Measurements from ENCODE around the gene OR2W3.

OR2W3 gene

DNA sequence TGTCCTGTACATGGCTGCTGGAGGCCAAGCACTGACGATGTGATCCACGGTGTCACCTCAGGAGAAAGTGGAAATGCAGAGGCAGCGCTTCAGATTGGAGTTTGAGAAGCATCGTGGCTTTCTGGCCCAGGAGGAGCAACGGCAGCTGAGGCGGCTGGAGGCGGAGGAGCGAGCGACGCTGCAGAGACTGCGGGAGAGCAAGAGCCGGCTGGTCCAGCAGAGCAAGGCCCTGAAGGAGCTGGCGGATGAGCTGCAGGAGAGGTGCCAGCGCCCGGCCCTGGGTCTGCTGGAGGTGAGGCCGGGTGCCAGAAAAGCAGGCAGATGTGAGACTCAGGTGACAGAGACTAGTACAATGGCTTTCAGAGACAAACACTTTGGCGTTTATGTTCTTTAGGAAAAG is 30.7 kb upstream of the OR2W3 start:
- Histone ChIP-seq H3K9ac (ENCODE audit: low read length) (no peak overlapping the region), H3K9me2 (replicated peaks; ENCODE audit: insufficient read depth, low read length) (no peaks in the 10 kb centered on the region), H3K36me3 (replicated peaks; ENCODE audit: insufficient read depth, low read length) (no peaks in the 10 kb centered on the region), H3K27me3 (replicated peaks; ENCODE audit: insufficient read depth, low read length) (no peaks in the 10 kb centered on the region), H3K79me2 (ENCODE audit: low read length) (no peaks in the 10 kb centered on the region), H3K9me3 (replicated peaks; ENCODE audit: insufficient read depth, low read length) (no peaks in the 10 kb centered on the region), H3F3A (ENCODE audit: insufficient read depth, low read length) (no peaks in the 10 kb centered on the region), H3K4me2 (ENCODE audit: low read depth, low read length) (no peak overlapping the region), H4K20me1 (ENCODE audit: insufficient read depth, low read length) (no peaks in the 10 kb centered on the region), H3K4me3 (ENCODE audit: low read length) (no peak overlapping the region), H3K27ac (ENCODE audit: low read length) (no peak overlapping the region), H3K4me1 (ENCODE audit: low read length) (no peaks in the 10 kb centered on the region), H2AFZ (ENCODE audit: low read length) (no peak overlapping the region)
- no peak for DNase-seq
- TF ChIP-seq, protein P1, sequence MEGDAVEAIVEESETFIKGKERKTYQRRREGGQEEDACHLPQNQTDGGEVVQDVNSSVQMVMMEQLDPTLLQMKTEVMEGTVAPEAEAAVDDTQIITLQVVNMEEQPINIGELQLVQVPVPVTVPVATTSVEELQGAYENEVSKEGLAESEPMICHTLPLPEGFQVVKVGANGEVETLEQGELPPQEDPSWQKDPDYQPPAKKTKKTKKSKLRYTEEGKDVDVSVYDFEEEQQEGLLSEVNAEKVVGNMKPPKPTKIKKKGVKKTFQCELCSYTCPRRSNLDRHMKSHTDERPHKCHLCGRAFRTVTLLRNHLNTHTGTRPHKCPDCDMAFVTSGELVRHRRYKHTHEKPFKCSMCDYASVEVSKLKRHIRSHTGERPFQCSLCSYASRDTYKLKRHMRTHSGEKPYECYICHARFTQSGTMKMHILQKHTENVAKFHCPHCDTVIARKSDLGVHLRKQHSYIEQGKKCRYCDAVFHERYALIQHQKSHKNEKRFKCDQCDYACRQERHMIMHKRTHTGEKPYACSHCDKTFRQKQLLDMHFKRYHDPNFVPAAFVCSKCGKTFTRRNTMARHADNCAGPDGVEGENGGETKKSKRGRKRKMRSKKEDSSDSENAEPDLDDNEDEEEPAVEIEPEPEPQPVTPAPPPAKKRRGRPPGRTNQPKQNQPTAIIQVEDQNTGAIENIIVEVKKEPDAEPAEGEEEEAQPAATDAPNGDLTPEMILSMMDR (IDR thresholded peaks at IDR 0.05; ENCODE audit: low read length), result no peak
- TF ChIP-seq EZH2 (optimal IDR thresholded peaks at IDR 0.05; ENCODE audit: low read depth, low read length), result no peak
- no peak for TF ChIP-seq EZH2phosphoT487 (IDR thresholded peaks at IDR 0.05; ENCODE audit: low read length)

DNA sequence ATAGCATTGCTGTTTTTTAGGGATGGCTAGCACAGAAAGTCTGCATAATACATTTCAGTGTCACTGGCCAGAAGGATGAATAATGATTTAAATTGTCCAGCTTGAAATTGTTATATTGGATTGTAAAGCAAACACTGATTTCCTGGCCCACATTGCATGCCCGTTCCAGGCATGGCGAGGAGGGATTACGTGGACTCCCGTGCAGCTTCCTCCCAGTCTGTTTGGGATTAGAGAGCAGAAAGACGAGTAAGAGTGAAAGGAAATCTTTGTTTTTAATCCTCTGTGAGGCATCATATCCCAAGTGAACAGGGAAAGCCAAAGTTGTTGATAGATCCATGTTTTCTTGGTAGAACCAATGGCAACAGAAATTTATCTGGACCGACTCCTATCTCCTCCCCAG is 30.0 kb upstream of the OR2W3 start:
- Histone ChIP-seq H3K4me3 (ENCODE audit: low read length) (no peak overlapping the region), H3F3A (ENCODE audit: insufficient read depth, low read length) (no peaks in the 10 kb centered on the region), H2AFZ (ENCODE audit: low read length) (no peak overlapping the region), H3K27ac (ENCODE audit: low read length) (no peak overlapping the region), H3K9me2 (replicated peaks; ENCODE audit: insufficient read depth, low read length) (no peaks in the 10 kb centered on the region), H3K4me1 (ENCODE audit: low read length) (no peaks in the 10 kb centered on the region), H3K4me2 (ENCODE audit: low read depth, low read length) (no peak overlapping the region), H4K20me1 (ENCODE audit: insufficient read depth, low read length) (no peaks in the 10 kb centered on the region), H3K9me3 (replicated peaks; ENCODE audit: insufficient read depth, low read length) (no peaks in the 10 kb centered on the region), H3K79me2 (ENCODE audit: low read length) (no peaks in the 10 kb centered on the region), H3K9ac (ENCODE audit: low read length) (no peak overlapping the region), H3K27me3 (replicated peaks; ENCODE audit: insufficient read depth, low read length) (no peaks in the 10 kb centered on the region), H3K36me3 (replicated peaks; ENCODE audit: insufficient read depth, low read length) (no peaks in the 10 kb centered on the region)
- TF ChIP-seq EZH2phosphoT487 (IDR thresholded peaks at IDR 0.05; ENCODE audit: low read length), result no peak
- TF ChIP-seq, protein P1 (IDR thresholded peaks at IDR 0.05; ENCODE audit: low read length), result no peak
- TF ChIP-seq EZH2 (optimal IDR thresholded peaks at IDR 0.05; ENCODE audit: low read depth, low read length), result no peak
- DNase-seq, result no peak

GRCh38 chr1:247883346-247883745 is 12.0 kb upstream of the OR2W3 start:
- Histone ChIP-seq H3F3A (ENCODE audit: insufficient read depth, low read length) (no peaks in the 10 kb centered on the region), H3K9me3 (replicated peaks; ENCODE audit: insufficient read depth, low read length) (no peaks in the 10 kb centered on the region), H3K27me3 (replicated peaks; ENCODE audit: insufficient read depth, low read length) (no peaks in the 10 kb centered on the region), H4K20me1 (ENCODE audit: insufficient read depth, low read length) (no peaks in the 10 kb centered on the region), H3K9me2 (replicated peaks; ENCODE audit: insufficient read depth, low read length) (no peaks in the 10 kb centered on the region), H2AFZ (ENCODE audit: low read length) (no peak overlapping the region), H3K4me3 (ENCODE audit: low read length) (no peak overlapping the region), H3K27ac (ENCODE audit: low read length) (no peak overlapping the region), H3K4me1 (ENCODE audit: low read length) (no peaks in the 10 kb centered on the region), H3K9ac (ENCODE audit: low read length) (no peak overlapping the region), H3K36me3 (replicated peaks; ENCODE audit: insufficient read depth, low read length) (no peaks in the 10 kb centered on the region), H3K4me2 (ENCODE audit: low read depth, low read length) (no peak overlapping the region), H3K79me2 (ENCODE audit: low read length) (no peaks in the 10 kb centered on the region)
- DNase-seq, result no peak
- TF ChIP-seq EZH2phosphoT487 (IDR thresholded peaks at IDR 0.05; ENCODE audit: low read length) (no peak), EZH2 (optimal IDR thresholded peaks at IDR 0.05; ENCODE audit: low read depth, low read length) (no peak)
- TF ChIP-seq, protein P1 (IDR thresholded peaks at IDR 0.05; ENCODE audit: low read length), result no peak
